HG02763 (cell line): ENCODE results near the gene PTPN4.
A peak's percentile ranks its signal among the peaks of the same experiment; 100 is the strongest.

Experiments used
- ATAC-seq: cut with Tn5 transposase; IDR thresholded peaks from one replicate; pipeline ENCODE4 v1.9.1; 2021; ENCODE audit warnings: mild to moderate bottlenecking, moderate library complexity; ENCODE audit not compliant: unreplicated experiment

PTPN4 gene

DNA sequence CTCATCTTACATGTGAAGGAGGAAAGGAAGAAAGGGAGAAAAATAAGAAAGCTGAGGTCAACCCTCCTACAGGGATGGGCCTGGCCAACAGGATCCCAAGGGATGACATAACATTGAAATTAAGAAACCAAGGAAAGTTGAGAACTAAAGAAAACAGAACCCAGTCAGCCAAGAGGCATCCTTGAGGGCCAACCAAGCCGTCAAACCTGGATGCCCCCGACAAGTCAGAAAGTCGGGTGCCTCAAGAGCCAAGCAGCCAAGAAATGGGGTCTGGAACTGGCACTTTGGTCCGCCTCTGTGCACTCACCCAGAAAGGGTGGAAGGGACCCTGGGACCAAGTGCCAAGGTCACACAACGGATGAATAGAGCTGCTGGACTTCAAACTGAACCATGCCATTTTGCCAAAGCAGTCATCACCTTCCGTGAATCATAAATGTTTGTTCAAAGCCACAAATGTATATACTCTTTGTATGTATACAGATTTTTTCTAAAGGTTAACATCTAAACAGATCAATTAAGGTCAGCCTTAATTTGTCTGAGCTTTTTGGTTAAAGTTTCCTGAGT, 27.0 kb upstream of the PTPN4 start:
- no peak for ATAC-seq

DNA sequence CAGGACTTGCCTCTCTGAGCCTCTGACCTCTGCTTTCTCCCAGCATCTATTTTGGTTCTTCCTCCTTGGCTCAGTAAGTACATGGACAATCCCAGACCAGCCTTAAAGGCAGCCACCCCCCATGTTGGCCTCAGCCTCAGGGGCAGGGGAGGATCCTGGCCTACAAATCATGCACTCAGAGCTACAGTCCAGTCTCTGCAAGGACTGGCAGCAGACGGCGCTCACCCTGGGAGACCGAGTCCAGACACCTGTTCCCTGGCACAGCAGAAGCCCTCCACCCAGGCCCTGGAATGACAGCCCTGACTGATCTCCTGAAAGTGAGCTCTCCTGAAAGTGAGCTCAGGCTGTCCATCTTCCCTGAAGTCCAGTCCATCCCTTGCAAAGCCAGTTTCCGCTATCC, 25.7 kb upstream of the PTPN4 start:
- ATAC-seq: no peak

DNA sequence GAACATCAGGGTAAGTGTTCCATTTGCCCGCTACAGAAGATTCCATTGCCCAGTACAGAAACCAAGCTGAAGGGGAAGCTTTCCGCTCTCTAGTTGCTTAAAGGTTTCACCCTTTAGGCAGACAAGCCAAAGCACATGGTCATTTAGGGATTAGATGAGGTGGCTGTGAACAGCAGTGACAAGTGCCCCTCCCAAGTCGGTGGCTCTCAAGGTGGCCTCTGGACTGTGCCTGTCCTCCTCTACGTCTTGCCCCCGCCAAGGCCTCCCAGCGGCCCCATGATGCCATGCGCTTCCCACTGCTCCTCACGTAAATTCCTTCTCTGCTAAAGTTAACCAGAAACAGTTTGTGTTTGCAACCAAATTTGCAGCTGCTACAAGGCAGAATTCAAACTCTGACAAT, 24.2 kb upstream of the PTPN4 start:
- ATAC-seq: no peak

DNA sequence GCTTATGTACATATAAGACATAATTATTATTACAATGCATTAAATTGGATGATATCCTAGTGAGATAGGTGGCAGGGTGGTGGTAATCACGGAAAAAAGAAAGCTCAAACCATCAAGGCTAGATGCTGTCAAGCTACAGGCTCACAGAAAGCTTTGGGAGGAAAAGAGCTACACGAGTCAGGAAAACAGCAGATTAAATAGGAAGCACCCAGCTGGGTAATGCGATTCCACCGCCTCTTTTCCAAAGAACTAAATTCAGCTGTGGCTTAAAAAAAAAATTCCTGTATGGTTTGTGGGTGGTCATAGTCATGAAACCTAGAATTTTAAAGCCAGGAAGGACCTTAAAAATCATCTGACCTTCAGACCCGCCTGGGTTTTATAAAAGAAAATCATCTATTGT, 23.7 kb upstream of the PTPN4 start:
- ATAC-seq: no peak

DNA sequence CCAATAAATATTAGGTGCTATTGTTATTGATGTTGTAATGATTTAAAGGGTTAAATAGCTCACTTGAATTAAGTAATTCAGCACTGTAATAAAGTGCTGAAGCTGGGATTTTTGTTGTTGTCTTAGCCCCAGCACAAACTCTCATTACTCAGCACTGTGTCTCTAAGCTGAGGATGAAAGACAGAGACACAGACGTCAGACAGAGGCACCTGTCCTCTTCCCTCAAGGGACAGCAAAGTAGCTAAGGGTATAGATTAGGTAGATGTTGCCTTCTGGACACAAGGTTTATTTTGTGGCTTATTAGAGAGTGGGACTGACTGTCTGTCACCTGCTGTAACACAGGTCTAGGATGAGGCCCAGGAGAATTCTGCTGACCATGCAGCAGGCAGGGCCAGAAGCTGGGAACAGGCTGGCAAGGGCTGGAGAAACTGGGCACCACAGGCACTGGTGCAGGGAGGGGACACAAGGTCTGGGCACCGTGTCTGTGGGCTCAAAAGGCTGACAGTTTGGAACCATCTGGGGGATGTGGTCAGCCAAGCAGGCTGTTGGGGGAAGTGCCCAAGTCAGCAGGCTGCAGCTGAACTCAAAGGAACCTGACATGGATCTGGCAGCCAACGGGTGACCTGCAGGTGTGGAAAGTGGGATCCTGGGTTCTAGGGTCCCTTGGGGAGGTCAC, 20.0 kb upstream of the PTPN4 start:
- ATAC-seq: no peak

DNA sequence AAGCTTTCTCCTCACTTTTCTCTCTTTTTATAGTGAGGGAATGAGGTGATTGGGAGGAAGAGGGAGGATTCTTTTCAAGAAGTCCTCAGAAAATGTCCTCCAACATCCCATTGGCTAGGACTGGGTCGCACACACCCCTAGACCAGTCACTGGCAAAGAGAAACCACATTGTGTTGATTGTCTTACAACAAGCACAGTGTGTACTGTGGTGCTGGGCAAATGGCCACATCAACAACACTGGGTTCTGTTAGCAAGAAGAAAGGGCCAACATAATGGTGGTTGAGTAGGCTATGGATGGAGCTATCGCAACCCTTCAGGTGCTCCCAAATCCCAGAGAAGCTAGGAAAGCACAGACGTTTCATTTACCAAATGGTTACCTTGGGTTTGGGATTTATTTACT, 18.7 kb upstream of the PTPN4 start:
- ATAC-seq: no peak

DNA sequence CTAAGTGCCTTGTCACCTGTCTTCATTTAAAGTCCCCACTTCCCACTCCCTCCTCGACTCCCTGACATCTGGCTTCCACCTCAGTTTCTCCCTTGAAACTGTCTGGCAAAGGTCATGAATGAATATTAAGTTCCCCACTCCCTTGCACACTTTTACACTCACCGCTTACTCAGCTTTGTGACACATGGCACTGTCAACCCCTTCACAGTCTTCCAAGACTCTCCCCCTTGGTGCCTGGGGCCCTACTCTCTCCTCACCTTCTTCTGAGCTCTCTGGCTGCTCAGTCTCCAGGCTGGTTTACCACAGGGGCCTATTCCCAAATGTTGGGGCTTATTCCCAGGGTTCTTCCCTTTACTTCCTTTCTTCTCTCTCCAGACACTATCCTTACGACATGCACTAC, 17.9 kb upstream of the PTPN4 start:
- no peak for ATAC-seq

DNA sequence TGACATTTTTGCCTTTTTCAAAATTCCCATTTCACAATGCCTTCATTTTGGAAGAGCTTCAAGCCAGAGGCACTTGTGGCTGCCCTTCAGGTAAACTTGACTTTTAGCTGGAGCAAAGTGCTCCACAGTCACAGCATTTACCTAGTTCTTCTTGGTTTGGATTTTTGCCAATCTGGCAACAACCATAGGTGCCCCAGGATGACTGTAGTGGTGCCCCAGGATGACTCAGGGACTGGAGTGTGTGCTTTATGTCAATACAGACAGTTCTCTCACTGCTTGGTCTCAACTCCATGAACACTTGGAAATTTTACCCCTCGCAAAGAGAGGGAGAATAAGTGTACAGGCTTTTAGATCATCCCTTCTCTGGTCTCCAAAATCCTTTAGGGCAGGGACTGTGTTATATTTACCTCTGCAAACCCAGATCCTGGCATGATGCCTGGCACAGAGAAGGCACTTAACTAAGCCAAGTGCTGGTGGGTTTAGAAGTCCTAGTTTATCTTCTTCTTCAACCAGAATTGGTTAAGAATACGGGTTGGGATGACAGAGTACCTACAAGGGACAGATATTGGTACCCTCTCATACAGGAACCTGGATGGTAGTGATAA, 15.3 kb upstream of the PTPN4 start:
- no peak for ATAC-seq

DNA sequence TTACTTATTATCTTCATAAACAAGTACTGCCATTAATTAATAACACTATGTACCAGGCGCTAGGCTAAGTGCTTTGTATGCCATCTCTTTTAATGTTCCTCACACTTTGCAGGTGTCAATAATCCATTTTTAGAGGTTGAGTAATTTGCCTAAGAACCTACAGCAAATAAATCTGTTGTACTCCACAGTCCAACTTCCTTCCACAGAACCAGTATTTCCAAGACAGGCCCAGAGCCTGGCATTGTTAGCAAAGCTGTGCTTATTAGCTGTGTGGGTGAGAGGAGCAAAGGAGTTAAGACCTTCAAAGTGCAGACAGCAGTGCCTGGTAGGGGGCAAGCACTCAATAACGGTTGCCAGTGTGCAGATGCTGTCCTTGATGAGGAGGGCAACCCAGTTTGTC, 14.2 kb upstream of the PTPN4 start:
- ATAC-seq: no peak

DNA sequence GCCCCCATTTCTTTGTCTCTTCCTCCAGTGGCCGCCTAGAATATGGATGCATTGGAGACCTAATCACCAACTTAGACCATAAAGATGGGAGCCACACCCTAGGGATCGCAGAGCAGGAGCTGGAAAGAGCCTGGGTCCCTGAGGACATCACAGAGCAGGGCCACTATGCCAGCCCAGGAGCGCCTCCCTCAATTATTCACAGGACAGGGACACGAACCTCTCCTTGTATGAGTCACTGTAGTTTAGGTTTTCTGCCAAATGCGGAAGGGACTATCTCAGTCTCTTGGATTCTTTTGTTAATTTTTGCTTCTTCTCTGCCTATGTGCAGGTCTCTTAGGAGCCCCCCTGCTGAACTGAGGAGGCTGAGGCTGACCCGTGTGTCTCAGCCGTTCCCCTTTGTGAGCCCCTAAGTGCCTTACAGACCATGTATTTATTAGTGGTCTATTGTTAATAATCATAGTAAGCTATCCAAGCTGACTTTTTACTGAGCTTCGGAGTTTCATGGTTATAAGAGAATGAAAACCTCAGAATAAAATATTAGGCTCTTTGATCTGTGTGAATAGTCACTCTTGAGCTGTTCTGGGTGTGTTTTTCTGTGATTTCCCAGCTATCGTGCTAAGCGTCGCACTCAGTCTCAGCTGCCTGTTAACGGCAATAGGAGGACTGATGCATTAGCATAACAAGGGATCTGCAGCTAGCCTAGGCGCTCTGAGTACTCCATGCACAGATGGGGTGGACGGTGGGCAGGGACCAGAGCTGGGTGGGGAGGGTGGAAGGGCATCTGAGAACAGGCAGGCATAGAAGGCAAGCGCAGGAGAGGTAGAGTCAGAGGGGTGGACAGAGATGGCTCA, 12.7 kb upstream of the PTPN4 start:
- ATAC-seq: no peak

DNA sequence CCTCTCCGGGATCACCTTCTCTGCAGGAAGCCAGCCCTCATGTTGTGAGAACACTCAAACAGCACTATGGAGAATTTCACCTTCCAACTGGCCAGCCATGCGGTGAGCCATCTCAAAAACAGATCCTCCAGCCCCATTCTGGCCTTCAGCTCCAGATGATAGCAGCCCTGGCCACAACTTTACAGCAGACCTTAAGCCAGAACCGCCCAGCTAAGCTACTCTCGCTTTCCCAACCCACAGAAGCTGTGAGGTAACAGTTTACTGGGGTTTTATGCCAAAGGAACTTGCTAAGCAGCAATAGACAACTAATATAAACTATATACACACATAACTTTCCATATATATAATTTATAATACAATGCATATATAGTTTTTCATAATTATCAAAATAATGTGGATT, 11.6 kb upstream of the PTPN4 start:
- no peak for ATAC-seq

DNA sequence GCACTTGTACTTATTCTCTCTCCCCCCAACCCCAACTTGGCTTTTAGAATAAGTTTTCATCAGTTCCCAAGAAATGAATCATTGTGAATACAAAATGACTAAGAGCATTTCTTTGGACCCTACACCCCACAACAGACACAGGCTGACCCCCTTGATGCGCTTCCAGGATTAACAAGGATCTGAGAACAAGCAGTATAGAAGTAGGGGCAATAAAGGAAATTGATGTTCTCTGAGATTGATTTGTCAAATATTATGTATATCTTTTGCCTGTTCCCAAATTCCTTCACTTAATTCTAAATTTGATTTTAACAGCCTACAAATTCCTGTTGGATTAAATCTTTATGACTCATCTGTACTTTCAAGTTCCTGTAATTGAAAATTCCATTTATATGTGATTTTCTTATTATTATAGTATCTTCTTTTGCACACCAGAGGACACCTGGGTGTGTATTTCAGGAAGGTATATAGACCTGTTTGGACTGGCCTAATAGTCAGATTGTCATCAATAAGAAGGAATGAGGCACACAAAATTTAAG, 10.2 kb upstream of the PTPN4 start:
- ATAC-seq: no peak

DNA sequence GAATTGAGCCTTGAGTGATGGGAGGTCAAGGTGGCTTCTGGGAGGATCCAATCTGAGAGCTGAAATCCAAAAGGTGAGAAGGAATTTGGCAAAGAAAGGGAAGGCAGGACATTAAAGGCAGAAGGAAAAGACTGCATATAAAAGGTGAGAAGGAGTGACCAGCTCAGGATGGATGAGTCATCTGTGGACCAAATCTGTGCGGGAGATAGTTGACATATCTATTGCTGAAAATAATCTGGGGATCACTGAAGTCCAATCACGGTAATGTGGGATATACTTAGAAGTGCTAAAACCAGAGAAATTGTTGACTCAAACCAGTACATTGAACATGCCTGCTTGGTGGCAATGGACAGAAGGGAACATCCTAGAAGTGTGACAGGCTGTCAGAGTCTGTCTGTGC, 8.0 kb upstream of the PTPN4 start:
- no peak for ATAC-seq

DNA sequence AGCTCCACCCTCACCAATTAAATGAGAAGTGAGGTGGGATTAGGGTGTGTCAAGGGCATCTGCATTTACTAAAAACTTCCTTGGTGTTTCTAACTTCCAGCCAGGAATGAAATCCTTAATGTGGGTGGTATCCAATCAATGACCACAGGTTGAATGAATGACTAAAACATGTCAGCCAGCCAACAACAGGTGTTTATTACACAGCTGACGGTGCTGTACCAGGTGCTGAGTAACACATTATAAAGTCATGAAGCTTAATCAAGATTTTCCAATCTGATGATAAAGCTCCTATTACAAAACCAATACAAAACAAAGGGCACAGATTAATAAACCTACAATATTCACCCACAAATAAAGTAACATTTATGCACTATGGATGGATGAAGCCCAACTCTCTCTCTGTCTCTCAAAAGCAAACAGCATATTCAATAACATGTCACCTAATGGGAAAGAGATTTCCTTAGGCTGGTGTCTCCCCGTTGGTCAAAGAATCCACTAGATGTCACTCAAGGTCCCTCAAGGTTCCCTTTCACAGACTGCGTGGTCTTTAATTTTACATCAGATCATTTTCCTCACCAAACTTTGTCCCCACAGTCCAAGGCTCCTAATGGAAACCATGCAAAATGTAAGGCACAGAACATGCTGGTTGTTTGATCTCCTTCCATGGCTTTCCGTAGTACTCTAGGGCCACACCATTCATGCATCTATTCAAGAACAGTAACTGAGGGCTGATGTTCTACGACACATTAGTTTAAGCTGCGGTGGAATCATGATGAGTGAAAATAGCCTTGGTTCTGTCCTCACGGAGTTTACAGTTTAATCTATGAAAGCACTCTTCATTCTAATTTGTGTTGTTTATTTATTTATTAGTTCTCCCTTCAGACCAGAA, 6.4 kb upstream of the PTPN4 start:
- peak; percentile 58 for ATAC-seq

DNA sequence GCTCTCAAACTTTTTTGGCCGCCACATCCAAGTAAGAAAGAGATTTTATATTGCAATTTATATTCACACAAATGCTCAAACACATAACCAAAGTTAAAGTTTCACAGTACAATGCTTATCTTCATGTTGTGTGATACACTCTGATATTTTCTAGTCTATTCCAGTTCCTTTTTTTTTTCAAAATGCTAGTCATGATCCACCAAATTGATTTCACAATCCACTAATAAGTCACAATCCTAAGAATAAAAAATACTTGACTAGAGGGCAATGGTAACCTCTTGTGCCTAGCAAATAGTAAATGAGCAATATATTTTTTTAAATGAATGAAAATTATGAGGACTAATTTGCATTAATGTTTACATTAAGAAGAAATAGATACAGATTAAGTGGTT, 5.8 kb upstream of the PTPN4 start:
- ATAC-seq: no peak

DNA sequence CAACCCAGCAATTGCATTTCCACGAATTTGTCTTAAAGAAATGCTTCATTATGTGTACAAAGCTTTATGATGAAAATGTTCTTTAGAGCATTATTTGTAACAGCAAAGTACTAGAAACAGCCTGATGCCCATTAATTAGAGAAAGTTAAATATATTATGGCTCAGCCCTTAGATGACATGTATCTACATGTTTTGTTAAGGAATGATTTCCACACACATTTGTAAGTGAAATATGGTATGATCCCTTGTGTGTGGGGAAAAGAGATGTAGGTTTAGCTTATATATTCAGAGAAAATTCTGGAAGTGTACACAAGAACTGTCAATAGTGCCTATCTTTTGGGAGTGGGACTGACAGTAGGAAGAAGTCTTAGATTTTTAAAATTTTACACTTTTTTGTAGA, 3.8 kb upstream of the PTPN4 start:
- no peak for ATAC-seq

DNA sequence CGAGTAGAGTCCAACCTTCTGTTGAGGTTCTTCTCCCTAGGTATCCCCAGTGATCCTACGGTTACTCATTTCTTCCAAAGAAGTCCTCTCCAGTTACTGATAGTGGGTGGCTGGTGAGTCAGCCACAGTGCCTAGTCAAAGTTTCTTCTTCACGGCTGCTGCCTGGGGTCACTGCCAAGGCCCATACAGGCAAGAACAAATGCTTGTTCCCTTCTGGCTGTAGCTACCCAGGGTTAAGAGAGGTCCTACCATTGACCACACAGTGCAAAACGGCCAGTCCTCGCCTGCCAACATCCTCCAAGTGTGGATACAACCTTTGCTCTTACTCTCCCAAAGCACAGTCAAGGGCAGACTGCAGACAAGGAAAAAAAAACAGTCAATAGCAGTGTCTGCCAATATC, 2.9 kb upstream of the PTPN4 start:
- no peak for ATAC-seq

DNA sequence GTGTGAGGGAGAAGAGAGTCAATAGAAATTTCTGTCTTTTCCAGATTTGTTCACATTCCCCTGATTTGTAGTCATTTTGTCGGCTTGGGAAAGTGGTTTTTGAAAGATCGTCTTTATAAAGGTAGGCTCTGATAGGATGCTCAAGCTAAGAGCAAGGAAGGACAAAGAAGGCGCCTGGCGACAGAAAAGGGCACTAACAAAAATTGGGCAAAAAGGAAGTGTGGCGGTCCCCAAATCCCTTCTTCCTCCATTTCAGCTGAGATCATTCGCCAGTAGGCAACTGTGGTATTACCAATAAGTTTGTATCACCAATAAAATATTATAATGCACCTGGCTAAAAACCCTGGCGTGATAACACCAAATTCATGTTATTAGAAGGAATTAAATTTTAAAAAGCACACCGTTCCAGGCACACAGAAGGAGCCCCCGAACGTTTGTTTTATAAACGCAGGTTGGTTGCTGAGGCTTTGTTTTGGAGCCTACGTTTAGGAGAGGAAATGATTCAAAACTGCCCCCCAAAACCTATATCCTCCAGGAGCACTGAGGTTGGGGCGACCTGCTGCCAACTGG, 756 bp upstream of the PTPN4 start:
- ATAC-seq: no peak

DNA sequence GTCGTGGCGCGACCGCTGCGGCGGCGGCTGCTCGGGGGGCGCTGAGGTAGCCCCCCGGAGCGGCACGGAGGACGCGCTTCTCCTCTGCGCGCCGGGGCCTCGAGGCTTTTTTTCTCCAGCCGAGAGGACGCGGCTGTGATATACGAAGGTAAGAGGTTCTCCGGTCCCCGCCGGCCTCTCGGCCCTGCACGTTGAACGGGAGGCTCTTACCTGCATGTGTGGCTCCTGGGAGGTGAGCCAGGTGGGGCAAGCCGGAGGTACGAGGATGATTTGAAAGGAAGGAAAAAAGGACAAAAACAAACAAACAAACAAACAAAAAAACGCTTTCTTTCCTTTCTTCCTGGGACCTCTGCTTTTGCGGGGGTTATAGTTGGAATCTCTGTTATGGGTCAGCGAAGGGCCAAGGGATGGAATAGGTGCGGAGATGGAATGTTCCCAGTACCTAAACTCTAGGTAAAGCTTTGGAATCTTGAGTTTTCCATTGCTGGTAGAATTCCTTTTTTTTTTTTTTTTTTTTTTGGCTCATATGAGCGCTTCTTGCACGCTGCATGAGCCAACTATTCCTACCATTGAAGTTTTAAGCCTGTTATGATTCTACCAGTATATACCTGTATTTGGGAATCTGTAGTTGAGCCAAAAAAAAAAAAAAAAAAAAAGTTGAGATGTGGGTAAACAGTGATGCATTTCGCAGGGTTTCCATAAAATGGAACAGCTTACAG, 674 bp downstream of the PTPN4 start:
- ATAC-seq: peak; percentile 11

DNA sequence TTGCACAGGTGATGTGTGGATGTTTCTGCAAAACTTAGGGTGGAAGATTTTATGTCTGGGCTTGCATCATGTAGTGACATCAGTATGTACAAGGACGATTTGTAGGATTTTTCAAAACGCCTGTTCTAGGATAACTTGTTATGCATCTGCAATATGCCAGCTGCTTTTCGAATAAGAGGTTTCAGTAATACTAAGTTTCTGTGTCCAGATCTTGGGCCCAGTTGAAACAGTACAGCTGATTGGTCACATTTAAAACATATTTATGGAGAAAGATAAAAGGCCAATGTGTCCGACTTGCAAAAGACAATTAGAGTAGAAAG, 1.2 kb downstream of the PTPN4 start:
- no peak for ATAC-seq
